ENCODE data around the gene PHF13. TPM values are rescaled to one million over a fixed set of nuclear protein-coding genes. Genes with fewer than 3 reads are reported as not detected.

PHF13 gene
- polyA plus RNA-seq, 1 donor (not counting 4 experiments of a cell fraction or from before 2014, with no cell fraction given) = 4.5 TPM

GRCh38 chr1:6581561-6582305 is 31.8 kb upstream of the PHF13 start:
- TF ChIP-seq, protein P1, sequence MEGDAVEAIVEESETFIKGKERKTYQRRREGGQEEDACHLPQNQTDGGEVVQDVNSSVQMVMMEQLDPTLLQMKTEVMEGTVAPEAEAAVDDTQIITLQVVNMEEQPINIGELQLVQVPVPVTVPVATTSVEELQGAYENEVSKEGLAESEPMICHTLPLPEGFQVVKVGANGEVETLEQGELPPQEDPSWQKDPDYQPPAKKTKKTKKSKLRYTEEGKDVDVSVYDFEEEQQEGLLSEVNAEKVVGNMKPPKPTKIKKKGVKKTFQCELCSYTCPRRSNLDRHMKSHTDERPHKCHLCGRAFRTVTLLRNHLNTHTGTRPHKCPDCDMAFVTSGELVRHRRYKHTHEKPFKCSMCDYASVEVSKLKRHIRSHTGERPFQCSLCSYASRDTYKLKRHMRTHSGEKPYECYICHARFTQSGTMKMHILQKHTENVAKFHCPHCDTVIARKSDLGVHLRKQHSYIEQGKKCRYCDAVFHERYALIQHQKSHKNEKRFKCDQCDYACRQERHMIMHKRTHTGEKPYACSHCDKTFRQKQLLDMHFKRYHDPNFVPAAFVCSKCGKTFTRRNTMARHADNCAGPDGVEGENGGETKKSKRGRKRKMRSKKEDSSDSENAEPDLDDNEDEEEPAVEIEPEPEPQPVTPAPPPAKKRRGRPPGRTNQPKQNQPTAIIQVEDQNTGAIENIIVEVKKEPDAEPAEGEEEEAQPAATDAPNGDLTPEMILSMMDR (optimal IDR thresholded peaks at IDR 0.05 in 1 of 3, IDR thresholded peaks at IDR 0.05 in 1 of 3, conservative IDR thresholded peaks at IDR 0.05 in 1 of 3; ENCODE audit: extremely low read depth in 1 of 3, insufficient read depth in 2 of 3, low read length in 3 of 3) = no peak
- no peak for TF ChIP-seq EZH2 (IDR thresholded peaks at IDR 0.05; ENCODE audit: low read length)
- no peak for FAIRE-seq
- Histone ChIP-seq H3K4me2 (ENCODE audit: control insufficient read depth, extremely low read depth, insufficient read depth, low read depth, low read length) (peak overlapping the region; percentile 47), H3K4me1 (ENCODE audit: control insufficient read depth, extremely low read depth, insufficient read depth, low read length) (peaks cover 26% of the 10 kb centered on the region), H3K9me3 (ENCODE audit: control insufficient read depth, low read depth, low read length) (no peaks in the 10 kb centered on the region), H2AFZ (ENCODE audit: control insufficient read depth, low read length) (no peak overlapping the region), H3K27ac (ENCODE audit: control insufficient read depth, insufficient read depth, low read length) (no peak overlapping the region), H3K4me3 (ENCODE audit: control insufficient read depth in 2 of 3, extremely low read depth in 1 of 3, insufficient read depth in 2 of 3, low read depth in 1 of 3, low read length in 3 of 3) (peak overlapping the region in 1 of 3 experiments; percentile 78), H4K20me1 (ENCODE audit: control insufficient read depth, extremely low read depth, insufficient read depth, low read length) (peaks cover 7% of the 10 kb centered on the region), H3K9me1 (ENCODE audit: control insufficient read depth, extremely low read depth, insufficient read depth, low read length) (peaks cover 2% of the 10 kb centered on the region), H3K79me2 (ENCODE audit: control insufficient read depth, insufficient read depth, low read length) (peaks cover 18% of the 10 kb centered on the region), H3K27me3 (ENCODE audit: control insufficient read depth, extremely low read depth, insufficient read depth, low read length) (no peaks in the 10 kb centered on the region), H3K36me3 (ENCODE audit: control insufficient read depth in 2 of 2, extremely low read depth in 1 of 2, insufficient read depth in 2 of 2, low read length in 2 of 2) (peaks cover 0 to 10% of the 10 kb centered on the region in 2 experiments), H3K9ac (ENCODE audit: control insufficient read depth, extremely low read depth, insufficient read depth, low read length) (no peak overlapping the region)
- DNase-seq (ENCODE audit: low read depth, low spot score) = no peak
- dilution Hi-C loops (cut with MboI; ENCODE audit: extremely low pct_ligation_motif_present, low sequenced_read_pairs) = no loop called here

- no peak overlapping the region for H3K4me3 ChIP-seq (ENCODE audit: control insufficient read depth in 2 of 3, extremely low read depth in 1 of 3, insufficient read depth in 2 of 3, low read depth in 1 of 3, low read length in 3 of 3)
- H2AFZ ChIP-seq (ENCODE audit: control insufficient read depth, low read length) = no peak overlapping the region
- peaks cover 0 to 16% of the 10 kb centered on the region in 2 experiments for H3K36me3 ChIP-seq (ENCODE audit: control insufficient read depth in 2 of 2, extremely low read depth in 1 of 2, insufficient read depth in 2 of 2, low read length in 2 of 2)
- peaks cover 12% of the 10 kb centered on the region for H4K20me1 ChIP-seq (ENCODE audit: control insufficient read depth, extremely low read depth, insufficient read depth, low read length)
- FAIRE-seq (no peak), DNase-seq (ENCODE audit: low read depth, low spot score) (no peak)
- no peaks in the 10 kb centered on the region for H3K9me3 ChIP-seq (ENCODE audit: control insufficient read depth, low read depth, low read length)
- TF ChIP-seq, protein P1 (optimal IDR thresholded peaks at IDR 0.05 in 1 of 3, IDR thresholded peaks at IDR 0.05 in 1 of 3, conservative IDR thresholded peaks at IDR 0.05 in 1 of 3; ENCODE audit: extremely low read depth in 1 of 3, insufficient read depth in 2 of 3, low read length in 3 of 3) = no peak
- peak overlapping the region; percentile 47 for H3K4me2 ChIP-seq (ENCODE audit: control insufficient read depth, extremely low read depth, insufficient read depth, low read depth, low read length)
- H3K9me1 ChIP-seq (ENCODE audit: control insufficient read depth, extremely low read depth, insufficient read depth, low read length) = peaks cover 2% of the 10 kb centered on the region
- H3K27me3 ChIP-seq (ENCODE audit: control insufficient read depth, extremely low read depth, insufficient read depth, low read length) = no peaks in the 10 kb centered on the region
- no peak overlapping the region for H3K9ac ChIP-seq (ENCODE audit: control insufficient read depth, extremely low read depth, insufficient read depth, low read length)
- H3K27ac ChIP-seq (ENCODE audit: control insufficient read depth, insufficient read depth, low read length) = no peak overlapping the region
- H3K4me1 ChIP-seq (ENCODE audit: control insufficient read depth, extremely low read depth, insufficient read depth, low read length) = peaks cover 31% of the 10 kb centered on the region
- dilution Hi-C loops (cut with MboI; ENCODE audit: extremely low pct_ligation_motif_present, low sequenced_read_pairs) = no loop called here
- peaks cover 18% of the 10 kb centered on the region for H3K79me2 ChIP-seq (ENCODE audit: control insufficient read depth, insufficient read depth, low read length)
Observed at GRCh38 chr1:6582370-6582769, 31.2 kb upstream of the PHF13 start.
